ENCODE measurements around the gene ORC5.
"Not testable (repeated sequence)": the region's sequence is repeated elsewhere in the genome, so short reads cannot be mapped to it uniquely, and the experiment has no call there.

The ORC5 gene

GRCh38 chr7:104179178-104179577, 28.6 kb downstream of the ORC5 start:
- no peak for DNase-seq

GRCh38 chr7:104177565-104178083, 30.2 kb downstream of the ORC5 start:
- DNase-seq = not testable (repeated sequence)

GRCh38 chr7:104176332-104176731, 31.5 kb downstream of the ORC5 start:
- no peak for DNase-seq

GRCh38 chr7:104175361-104175984, 32.3 kb downstream of the ORC5 start:
- DNase-seq = no peak

- DNase-seq = no peak
These were observed 33.0 kb downstream of the ORC5 start for GRCh38 chr7:104174798-104175197.

GRCh38 chr7:104162081-104162480, 45.7 kb downstream of the ORC5 start:
- DNase-seq = no peak

- DNase-seq = no peak
These were observed 46.6 kb downstream of the ORC5 start for GRCh38 chr7:104161244-104161643.

- DNase-seq = no peak
These were observed 47.4 kb downstream of the ORC5 start for GRCh38 chr7:104160375-104160774.

GRCh38 chr7:104156842-104157277, 51.0 kb downstream of the ORC5 start:
- DNase-seq = no peak

GRCh38 chr7:104153287-104153686, 54.5 kb downstream of the ORC5 start:
- DNase-seq = no peak

GRCh38 chr7:104152468-104152867, 55.3 kb downstream of the ORC5 start:
- no peak for DNase-seq

GRCh38 chr7:104150470-104150869, 57.3 kb downstream of the ORC5 start:
- DNase-seq = no peak

- DNase-seq = no peak
These were observed 58.0 kb downstream of the ORC5 start for GRCh38 chr7:104149822-104150221.

GRCh38 chr7:104142147-104142546, 65.7 kb downstream of the ORC5 start:
- no peak for DNase-seq

GRCh38 chr7:104137971-104138370, 69.8 kb downstream of the ORC5 start:
- no peak for DNase-seq

GRCh38 chr7:104137511-104137910, 70.3 kb downstream of the ORC5 start:
- no peak for DNase-seq

GRCh38 chr7:104136981-104137380, 70.8 kb downstream of the ORC5 start:
- DNase-seq = no peak

- no peak for DNase-seq
These were observed 71.3 kb downstream of the ORC5 start for GRCh38 chr7:104136561-104136960.

GRCh38 chr7:104135760-104136558, 71.9 kb downstream of the ORC5 start:
- no peak for DNase-seq

- DNase-seq = no peak
These were observed 74.6 kb downstream of the ORC5 start for GRCh38 chr7:104133238-104133637.

GRCh38 chr7:104130726-104131125, 77.1 kb downstream of the ORC5 start:
- DNase-seq = no peak

GRCh38 chr7:104127204-104127603, 80.6 kb downstream of the ORC5 start:
- DNase-seq = no peak

GRCh38 chr7:104126411-104126841, 81.4 kb downstream of the ORC5 start:
- no peak for DNase-seq

GRCh38 chr7:104124893-104125477, 82.8 kb downstream of the ORC5 start:
- DNase-seq = no peak

All from NCI-H187 treated with DMSO at 0.1 percent for 48 hours (cell line).